Measurements from ENCODE around the gene PLEKHB2. TPM values are rescaled to one million over a fixed set of nuclear protein-coding genes. Genes with fewer than 3 reads are reported as not detected.

PLEKHB2 gene
- total RNA-seq, 1 experiment from 2014 or later = 57.6 TPM

- CTCF ChIA-PET = no interaction called here
- intact Hi-C loops (cut with micrococcal nuclease) = no loop called here
- no peaks in the 10 kb centered on the region for H3K4me1 Mint-ChIP-seq (ENCODE audit: insufficient read depth, unreplicated experiment)
These were observed 16.3 kb downstream of the PLEKHB2 start for GRCh38 chr2:131121464-131121863.

DNA sequence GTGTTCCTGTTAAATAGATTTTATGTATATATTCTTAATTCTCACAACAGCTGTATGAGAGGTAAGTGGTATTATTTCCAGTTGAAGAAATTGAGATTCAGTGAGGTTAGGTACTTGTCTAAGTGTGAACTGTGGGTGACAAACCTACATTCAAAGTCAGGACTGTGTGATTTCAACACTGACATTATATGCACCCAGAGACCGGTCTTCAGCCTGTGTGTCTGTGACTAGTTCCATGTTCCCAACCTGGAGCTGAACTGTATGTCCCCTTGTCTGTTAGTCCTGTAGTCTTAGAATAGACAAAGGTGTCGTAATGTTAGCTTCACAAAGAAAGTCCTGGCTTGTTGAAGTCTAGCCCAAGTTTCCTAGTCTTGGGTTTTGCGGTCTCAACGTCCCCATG is 17.4 kb downstream of the PLEKHB2 start:
- no peak overlapping the region for H3K4me3 Mint-ChIP-seq (ENCODE audit: unreplicated experiment)
- CTCF ChIA-PET = interaction anchor here (0.8 to 1.3 kb wide), 3 partner anchors 14 to 32 kb away, joined by 3 read pairs; no protein-coding TSS in a partner anchor
- BruUV-seq (replicated peaks) = no TSS peak
- no peak overlapping the region for H3K27ac Mint-ChIP-seq (ENCODE audit: low read depth, unreplicated experiment)
- H3K9me3 Mint-ChIP-seq (ENCODE audit: unreplicated experiment) = no peaks in the 10 kb centered on the region
- no peaks in the 10 kb centered on the region for H3K27me3 Mint-ChIP-seq (ENCODE audit: insufficient read depth, unreplicated experiment)
- POLR2A ChIA-PET = no interaction called here
- intact Hi-C loops (cut with micrococcal nuclease) = no loop called here
- TF ChIP-seq, protein P1, sequence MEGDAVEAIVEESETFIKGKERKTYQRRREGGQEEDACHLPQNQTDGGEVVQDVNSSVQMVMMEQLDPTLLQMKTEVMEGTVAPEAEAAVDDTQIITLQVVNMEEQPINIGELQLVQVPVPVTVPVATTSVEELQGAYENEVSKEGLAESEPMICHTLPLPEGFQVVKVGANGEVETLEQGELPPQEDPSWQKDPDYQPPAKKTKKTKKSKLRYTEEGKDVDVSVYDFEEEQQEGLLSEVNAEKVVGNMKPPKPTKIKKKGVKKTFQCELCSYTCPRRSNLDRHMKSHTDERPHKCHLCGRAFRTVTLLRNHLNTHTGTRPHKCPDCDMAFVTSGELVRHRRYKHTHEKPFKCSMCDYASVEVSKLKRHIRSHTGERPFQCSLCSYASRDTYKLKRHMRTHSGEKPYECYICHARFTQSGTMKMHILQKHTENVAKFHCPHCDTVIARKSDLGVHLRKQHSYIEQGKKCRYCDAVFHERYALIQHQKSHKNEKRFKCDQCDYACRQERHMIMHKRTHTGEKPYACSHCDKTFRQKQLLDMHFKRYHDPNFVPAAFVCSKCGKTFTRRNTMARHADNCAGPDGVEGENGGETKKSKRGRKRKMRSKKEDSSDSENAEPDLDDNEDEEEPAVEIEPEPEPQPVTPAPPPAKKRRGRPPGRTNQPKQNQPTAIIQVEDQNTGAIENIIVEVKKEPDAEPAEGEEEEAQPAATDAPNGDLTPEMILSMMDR (IDR thresholded peaks at IDR 0.05; ENCODE audit: unreplicated experiment) = no peak
- DNase-seq (ENCODE audit: unreplicated experiment) = no peak
- H3K4me1 Mint-ChIP-seq (ENCODE audit: insufficient read depth, unreplicated experiment) = no peaks in the 10 kb centered on the region
- H3K36me3 Mint-ChIP-seq (ENCODE audit: insufficient read depth, unreplicated experiment) = peaks cover 71% of the 10 kb centered on the region

More at GRCh38 chr2:131121464-131121863, 16.3 kb downstream of the PLEKHB2 start:
- TF ChIP-seq, protein P1 (IDR thresholded peaks at IDR 0.05; ENCODE audit: unreplicated experiment) = no peak
- Mint-ChIP-seq H3K4me3 (ENCODE audit: unreplicated experiment) (no peak overlapping the region), H3K27ac (ENCODE audit: low read depth, unreplicated experiment) (no peak overlapping the region), H3K27me3 (ENCODE audit: insufficient read depth, unreplicated experiment) (no peaks in the 10 kb centered on the region), H3K36me3 (ENCODE audit: insufficient read depth, unreplicated experiment) (peaks cover 60% of the 10 kb centered on the region), H3K9me3 (ENCODE audit: unreplicated experiment) (no peaks in the 10 kb centered on the region)
- POLR2A ChIA-PET = interaction anchor here (1.3 kb wide), 1 partner anchor 15 kb away, joined by 6 read pairs; no protein-coding TSS in a partner anchor
- BruUV-seq (replicated peaks) = no TSS peak
- no peak for DNase-seq (ENCODE audit: unreplicated experiment)

- H3K27me3 Mint-ChIP-seq (ENCODE audit: insufficient read depth, unreplicated experiment) = no peaks in the 10 kb centered on the region
- H3K27ac Mint-ChIP-seq (ENCODE audit: low read depth, unreplicated experiment) = no peak overlapping the region
- no peak for DNase-seq (ENCODE audit: unreplicated experiment)
- peaks cover 77% of the 10 kb centered on the region for H3K36me3 Mint-ChIP-seq (ENCODE audit: insufficient read depth, unreplicated experiment)
- ChIA-PET POLR2A (no interaction called here), CTCF (interaction anchor here (0.9 to 1.3 kb wide), 2 partner anchors 15 to 19 kb away, joined by 3 read pairs; no protein-coding TSS in a partner anchor)
- intact Hi-C loops (cut with micrococcal nuclease) = no loop called here
- BruUV-seq (replicated peaks) = no TSS peak
- no peaks in the 10 kb centered on the region for H3K9me3 Mint-ChIP-seq (ENCODE audit: unreplicated experiment)
- H3K4me1 Mint-ChIP-seq (ENCODE audit: insufficient read depth, unreplicated experiment) = no peaks in the 10 kb centered on the region
- TF ChIP-seq, protein P1 (IDR thresholded peaks at IDR 0.05; ENCODE audit: unreplicated experiment) = no peak
- no peak overlapping the region for H3K4me3 Mint-ChIP-seq (ENCODE audit: unreplicated experiment)
These were observed 18.1 kb downstream of the PLEKHB2 start for GRCh38 chr2:131123192-131123591.

DNA sequence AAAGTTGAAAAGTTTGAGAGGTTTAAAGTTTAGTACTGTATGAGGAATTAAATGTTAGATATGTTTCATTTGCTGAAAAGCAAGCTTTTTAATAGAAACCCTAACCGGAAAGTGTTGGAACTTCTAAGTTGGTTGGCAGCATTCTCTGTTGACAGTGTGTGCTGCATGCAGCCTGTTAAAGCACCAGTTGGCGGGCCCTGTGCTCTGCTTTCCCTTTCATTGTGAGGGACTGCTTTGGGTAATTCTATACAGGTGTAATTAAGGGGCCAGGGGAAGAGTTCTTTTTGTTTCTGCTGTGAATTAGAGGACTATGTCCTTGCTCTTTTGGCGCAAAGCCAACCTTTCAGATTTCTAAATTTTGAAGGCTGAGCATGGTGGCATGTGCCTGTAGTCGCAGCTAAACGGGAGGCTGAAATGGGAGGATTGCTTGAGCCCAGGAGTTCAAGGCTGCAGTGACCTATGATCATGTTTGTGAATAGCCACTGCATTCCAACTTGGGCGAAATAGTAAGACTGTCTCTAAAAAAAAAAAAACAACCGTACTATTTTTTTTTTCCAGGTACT is 20.1 kb downstream of the PLEKHB2 start:
- no peaks in the 10 kb centered on the region for H3K27me3 Mint-ChIP-seq (ENCODE audit: insufficient read depth, unreplicated experiment)
- ChIA-PET CTCF (interaction anchor here (0.6 to 1.7 kb wide), 2 partner anchors 11 to 26 kb away, joined by 3 to 5 read pairs; no protein-coding TSS in a partner anchor), POLR2A (no interaction called here)
- TF ChIP-seq, protein P1 (IDR thresholded peaks at IDR 0.05; ENCODE audit: unreplicated experiment) = no peak
- H3K36me3 Mint-ChIP-seq (ENCODE audit: insufficient read depth, unreplicated experiment) = peaks cover 85% of the 10 kb centered on the region
- DNase-seq (ENCODE audit: unreplicated experiment) = no peak
- H3K4me1 Mint-ChIP-seq (ENCODE audit: insufficient read depth, unreplicated experiment) = no peaks in the 10 kb centered on the region
- no peak overlapping the region for H3K4me3 Mint-ChIP-seq (ENCODE audit: unreplicated experiment)
- H3K27ac Mint-ChIP-seq (ENCODE audit: low read depth, unreplicated experiment) = no peak overlapping the region
- intact Hi-C loops (cut with micrococcal nuclease) = no loop called here
- no TSS peak for BruUV-seq (replicated peaks)
- no peaks in the 10 kb centered on the region for H3K9me3 Mint-ChIP-seq (ENCODE audit: unreplicated experiment)

All from MCF 10A (cell line).